Stimulated activated CD8-positive, alpha-beta memory T cell treated with anti-CD3 and anti-CD28 coated beads, Interleukin-15, amount 100 ng/mL, for 48 hours (primary cell): ENCODE data around the gene NLRC3.

Experiments
- DNase-seq, 2 donors: peaks; one replicate each; pipeline ENCODE4 v3.0.0-alpha.2; 2020; ENCODE audit warnings: low read depth in 2 of 2

NLRC3 gene

DNA sequence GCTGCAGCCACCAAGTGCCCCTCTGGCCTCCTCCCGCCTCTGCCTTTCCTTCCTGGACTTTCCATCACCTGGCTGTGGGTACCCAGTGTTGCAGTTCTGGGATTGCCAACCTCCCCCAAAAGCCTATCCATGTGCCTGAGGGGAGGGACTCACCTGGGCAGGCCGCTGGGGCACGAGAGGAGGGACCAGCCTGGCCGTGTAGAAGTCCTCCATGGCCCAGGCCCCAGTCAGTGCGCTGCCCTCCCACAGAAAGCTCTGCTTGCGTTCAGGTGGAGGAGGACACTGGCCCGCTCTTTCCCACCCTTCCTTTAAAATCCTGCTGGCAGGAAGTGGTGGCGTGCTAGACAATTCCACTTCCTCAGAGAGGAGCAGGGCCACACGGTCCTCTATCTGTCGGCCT lies 20.0 kb upstream of the NLRC3 start:
- no peak for DNase-seq

DNA sequence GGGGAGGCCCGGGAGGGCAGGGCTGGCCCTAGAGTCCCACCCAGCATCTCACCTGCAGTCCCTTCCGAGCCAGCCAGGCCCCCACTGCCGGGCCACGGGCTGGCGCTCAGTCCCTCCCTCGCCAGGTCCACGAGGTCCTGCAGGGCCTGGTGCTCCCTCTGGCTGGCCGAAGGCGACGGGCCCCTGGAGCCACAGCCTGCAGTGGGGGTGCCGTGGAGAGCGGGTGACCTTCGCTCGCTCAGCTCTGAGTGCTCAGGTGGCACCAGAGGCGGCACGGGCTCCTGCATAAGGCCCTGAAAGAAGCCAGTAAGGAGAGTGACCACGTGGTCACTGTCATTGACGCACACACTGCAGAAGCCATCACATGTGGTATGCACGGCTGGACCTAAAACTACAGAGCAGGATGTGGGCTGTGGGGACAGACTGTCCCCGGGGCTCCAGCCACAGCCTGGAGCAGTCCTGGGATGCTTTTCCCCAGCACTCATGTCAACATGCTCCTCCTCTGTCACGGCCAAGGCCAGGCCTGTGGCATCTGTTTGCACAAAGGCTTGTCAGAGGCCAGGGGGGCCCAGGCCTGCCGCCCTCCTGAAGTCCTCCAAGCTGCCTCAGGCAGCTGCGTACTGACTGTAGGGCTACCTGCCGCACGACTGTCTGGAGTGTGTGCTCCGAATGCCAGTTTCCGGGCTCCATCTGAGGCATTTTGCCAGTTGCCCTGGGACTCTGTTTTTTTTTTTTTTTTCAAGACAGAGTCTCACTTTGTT lies 19.1 kb upstream of the NLRC3 start:
- DNase-seq, result no peak

GRCh38 chr16:3595521-3596021 lies 18.4 kb upstream of the NLRC3 start:
- no peak for DNase-seq

GRCh38 chr16:3595110-3595486 lies 17.9 kb upstream of the NLRC3 start:
- no peak for DNase-seq

- no peak for DNase-seq
These were observed 17.3 kb upstream of the NLRC3 start for GRCh38 chr16:3594316-3595109.

GRCh38 chr16:3592559-3592958 lies 15.4 kb upstream of the NLRC3 start:
- no peak for DNase-seq

GRCh38 chr16:3591991-3592390 lies 14.8 kb upstream of the NLRC3 start:
- no peak for DNase-seq

GRCh38 chr16:3591436-3591803 lies 14.2 kb upstream of the NLRC3 start:
- no peak for DNase-seq

DNA sequence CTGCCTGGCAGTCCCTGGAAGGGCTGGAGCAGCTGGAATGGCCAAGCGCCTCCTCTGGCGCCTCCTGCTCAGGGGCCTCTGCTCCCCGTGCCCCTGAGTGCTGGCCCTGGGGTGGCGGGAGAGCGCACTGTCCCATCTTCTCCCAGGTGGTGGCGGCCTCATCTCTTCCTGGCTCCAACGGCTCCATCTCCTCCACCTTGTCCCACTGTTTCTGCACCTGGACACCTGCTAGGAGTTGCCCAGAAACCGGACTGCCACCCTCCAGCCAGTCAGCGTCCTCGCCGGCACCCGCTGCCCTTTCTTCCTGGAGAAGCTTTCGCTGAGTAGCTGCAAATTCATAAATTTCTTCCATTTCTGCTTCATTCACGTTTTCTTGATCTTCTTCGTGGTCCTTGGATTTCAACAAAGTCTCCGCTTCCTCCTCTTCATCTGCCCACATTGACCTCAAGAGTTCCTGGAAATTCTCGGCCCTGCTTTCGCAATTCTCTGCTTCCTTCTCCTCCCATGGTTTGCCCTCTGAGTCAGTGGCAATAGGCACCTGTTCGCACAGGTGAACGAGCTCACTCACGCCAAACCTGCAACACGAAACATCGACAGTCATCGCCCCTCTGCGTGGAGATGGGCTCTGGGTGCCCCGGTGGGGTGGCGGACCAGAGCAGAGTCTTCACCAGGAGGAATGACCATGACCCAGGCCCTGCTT lies 13.7 kb upstream of the NLRC3 start:
- DNase-seq, result no peak

DNA sequence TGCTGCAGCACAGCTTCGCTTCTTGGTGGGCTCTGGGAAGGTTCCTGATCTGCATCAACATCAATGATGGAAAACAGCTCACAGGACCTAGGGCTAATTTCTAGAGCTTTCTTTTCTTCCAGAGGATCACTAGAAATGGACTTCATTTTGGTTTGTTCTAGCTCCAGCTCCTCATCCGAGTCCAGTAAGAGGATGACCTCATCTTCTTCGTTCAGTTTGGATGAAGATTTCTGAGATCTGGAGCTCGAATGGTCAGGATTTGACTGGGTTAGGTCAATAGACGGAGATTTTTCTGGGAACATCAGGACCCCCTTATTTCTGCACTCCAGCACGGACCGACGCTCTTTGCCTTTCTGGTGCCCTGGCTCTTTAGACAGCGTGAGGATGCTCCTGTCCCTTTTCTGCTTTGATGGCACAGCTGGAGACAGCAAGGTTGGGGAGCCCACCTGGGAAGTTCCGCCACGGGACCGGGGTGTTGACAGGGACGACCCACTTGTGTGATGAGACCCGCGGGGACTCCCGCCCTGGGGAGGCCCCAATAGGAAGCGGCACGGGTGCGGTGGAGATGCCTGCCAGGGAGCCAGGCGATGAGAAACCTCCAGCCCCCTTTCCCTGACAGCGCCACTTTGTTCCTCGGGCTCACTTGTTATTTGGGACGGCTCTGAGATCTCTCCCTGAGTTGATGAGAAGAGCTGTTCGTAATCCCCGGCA lies 12.9 kb upstream of the NLRC3 start:
- DNase-seq, result no peak

DNA sequence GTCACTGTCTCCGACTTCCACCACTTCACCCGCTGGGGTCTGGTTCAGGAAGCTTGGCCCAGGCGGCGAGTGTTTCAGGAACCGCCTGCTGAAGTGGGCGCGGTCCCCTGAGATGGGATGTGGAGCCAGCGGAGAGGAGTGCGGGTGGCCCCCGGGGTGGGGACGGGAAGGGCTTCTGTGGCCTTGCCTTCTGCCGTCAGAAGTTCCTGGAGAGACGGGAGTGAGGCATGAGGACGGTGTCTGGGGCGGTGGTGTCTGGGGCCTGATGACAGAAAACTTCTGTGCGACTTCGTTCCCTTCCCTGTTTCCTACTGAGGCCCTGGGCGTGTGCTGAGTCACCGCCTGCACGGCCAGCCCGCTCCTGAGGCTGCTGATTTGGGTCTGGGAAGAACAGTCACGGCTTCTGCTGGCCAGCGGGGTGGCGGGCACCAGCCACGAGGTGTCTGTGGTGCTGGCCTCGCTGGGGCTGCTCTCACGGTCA lies 12.3 kb upstream of the NLRC3 start:
- DNase-seq, result no peak

DNA sequence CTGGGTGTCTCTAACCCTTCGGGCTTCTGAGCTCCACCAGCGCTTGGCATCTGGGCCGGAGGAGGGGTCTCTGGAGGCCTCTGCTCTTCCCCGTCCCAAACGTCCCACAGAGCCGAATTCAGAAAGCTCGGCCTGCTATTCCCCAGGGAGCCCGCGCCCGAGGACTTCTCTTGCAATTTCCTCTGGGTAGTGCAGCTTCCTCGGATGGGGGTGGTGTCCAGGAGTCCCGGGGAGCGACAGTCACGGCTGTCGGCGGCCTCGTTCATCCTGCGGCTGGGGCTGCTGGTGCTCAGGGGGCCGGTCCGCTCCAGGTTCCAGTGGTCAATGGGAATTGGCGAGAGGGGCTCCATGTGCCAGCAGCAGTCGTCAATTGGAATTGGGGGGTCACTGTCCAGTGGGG lies 11.8 kb upstream of the NLRC3 start:
- no peak for DNase-seq

DNA sequence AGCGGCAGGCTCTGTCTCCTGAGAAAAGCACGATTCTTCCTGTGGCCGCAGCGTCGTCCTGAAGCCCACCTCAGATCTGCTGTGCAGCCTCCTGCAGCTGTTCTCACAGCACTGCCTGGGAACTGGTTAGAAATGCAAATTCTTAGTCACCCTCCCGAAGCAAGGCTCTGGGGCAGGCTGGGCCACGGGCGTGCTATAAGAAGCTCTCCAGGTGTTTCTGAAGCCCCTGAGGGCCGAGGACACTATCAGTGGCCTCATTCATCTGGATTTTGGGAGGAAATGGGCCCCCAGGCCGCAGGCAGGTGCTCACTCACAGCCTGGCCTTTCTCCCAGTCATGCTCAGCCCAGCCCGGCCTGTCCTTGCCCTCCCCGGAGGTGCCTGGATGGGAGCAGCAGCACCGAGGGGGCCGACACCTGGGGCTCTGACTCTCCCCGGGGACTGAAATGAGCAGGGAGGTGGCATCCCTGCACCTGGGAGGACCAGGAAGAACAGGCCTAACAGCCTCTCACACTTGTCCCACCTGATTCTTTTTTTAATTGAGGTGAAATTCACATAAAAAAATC lies 10.4 kb upstream of the NLRC3 start:
- DNase-seq, result no peak

DNA sequence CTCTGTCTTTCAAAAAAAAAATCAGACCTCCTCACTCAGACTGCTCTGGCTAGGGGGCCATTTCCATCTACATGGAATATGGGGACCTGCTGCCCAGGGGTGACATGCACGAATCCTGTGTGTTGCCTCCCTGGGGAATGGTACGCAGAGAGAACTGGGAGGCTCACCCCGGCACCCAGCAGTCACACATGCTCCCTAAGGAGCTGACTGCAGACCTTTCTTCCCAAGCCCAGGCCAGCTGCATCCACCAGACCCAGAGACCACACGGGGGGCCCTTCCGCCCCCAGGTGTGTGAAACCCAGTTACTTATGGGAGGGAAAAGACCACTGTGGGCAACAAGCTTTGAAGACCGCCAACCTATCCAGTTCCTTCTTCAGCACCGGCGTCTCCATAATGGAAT lies 7.2 kb upstream of the NLRC3 start:
- DNase-seq, result no peak

GRCh38 chr16:3583303-3584038 lies 6.3 kb upstream of the NLRC3 start:
- no peak for DNase-seq

GRCh38 chr16:3582276-3583165 lies 5.3 kb upstream of the NLRC3 start:
- no peak for DNase-seq

- no peak for DNase-seq
These were observed 4.2 kb upstream of the NLRC3 start for GRCh38 chr16:3581392-3581791.

DNA sequence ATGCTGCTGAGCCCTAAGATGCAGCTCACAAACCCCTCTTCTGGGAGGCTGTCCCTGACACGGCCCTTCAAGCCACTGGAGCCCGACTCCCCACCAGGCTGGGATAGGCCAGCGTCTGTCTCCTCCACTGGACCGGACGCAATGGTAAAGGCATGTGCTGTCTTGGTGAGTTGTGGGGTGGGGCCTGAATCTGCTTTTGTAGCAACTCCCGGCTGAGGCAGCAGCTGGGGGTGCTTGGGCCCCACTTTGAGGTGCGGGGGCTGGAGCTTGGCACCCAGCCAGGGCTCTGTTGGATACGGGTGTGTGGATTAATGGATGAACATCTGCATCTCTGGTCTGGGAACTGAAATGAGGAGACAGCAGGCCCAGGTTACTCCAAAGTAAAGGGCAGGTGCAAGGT lies 3.5 kb upstream of the NLRC3 start:
- DNase-seq, result no peak

DNA sequence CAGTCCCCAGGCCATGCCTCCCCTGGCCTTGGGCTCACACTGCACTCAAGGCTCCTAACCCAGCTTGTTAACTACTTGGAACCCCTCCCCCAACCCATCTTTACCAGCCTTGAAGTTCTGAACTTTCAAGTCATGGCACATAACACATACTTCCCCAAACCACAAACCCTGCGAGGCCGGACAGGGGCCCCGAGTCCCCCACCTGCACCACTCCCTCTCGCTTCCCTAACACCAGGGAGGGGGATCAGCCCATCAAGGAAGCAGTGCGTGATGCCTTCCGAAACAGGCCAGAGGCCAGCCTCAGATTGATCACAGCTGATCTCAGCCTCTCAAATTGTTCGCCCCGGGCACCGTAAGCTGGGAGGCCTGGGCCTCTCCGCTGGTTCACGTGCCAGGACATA lies 3.0 kb upstream of the NLRC3 start:
- DNase-seq, result no peak

DNA sequence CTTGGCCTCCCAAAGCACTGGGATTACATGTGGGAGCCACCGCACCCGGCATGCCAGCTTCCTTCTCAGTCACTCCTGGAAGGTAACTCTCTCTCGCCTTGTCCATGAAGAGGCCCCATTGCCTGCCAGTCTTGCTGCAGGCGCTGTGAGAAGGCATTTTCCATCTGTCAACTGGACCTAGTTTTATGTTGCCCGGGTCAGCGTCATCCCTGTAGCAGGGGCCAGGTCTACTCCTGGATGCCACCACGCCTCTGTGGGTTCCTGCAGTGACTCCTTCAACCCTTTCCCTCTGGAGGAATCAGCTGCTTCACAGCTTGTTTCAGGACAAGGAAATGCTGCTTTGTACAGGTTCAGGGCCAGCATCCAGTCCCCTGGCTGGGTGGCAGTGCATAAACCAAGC lies 2.6 kb upstream of the NLRC3 start:
- no peak for DNase-seq
